Activated CD4-positive, alpha-beta T cell treated with anti-CD3 and anti-CD28 coated beads, Interleukin-2, amount 10 ng/mL, durations not matched to agents 7 days and 5 days (primary cell): ENCODE results near the gene FMN1. TPM values are rescaled to one million over a fixed set of nuclear protein-coding genes. Genes with fewer than 3 reads are reported as not detected.

ENCODE experiments used
- CTCF ChIA-PET: fragments of 350-600 bp; sonication (Branson Sonifier 250); formaldehyde crosslinking; loops from one replicate; lab custom pipeline; 2021; ENCODE audit warnings: antibody characterized with exemption; lab: Charles Lee
- POLR2A ChIA-PET: fragments of 350-600 bp; sonication (Branson Sonifier 250); formaldehyde crosslinking; loops from one replicate; lab custom pipeline; 2021; ENCODE audit warnings: antibody characterized with exemption; lab: Charles Lee
- DNase-seq: peaks from one replicate; pipeline ENCODE4 v3.0.0-alpha.2; 2020
- H3K27ac Mint-ChIP-seq: one replicate; pipeline ENCODE4 v1.8.0; 2021; ENCODE audit warnings: mild to moderate bottlenecking, moderate library complexity, mixed read lengths
- H3K27me3 Mint-ChIP-seq: one replicate; pipeline ENCODE4 v1.8.0; 2021; ENCODE audit warnings: mixed read lengths
- H3K36me3 Mint-ChIP-seq: one replicate; pipeline ENCODE4 v1.8.0; 2021; ENCODE audit warnings: low read depth, mixed read lengths
- H3K4me1 Mint-ChIP-seq: one replicate; pipeline ENCODE4 v1.8.0; 2021; ENCODE audit warnings: mixed read lengths
- H3K4me3 Mint-ChIP-seq: one replicate; pipeline ENCODE4 v1.8.0; 2021; ENCODE audit warnings: mild to moderate bottlenecking, moderate library complexity, mixed read lengths
- H3K9me3 Mint-ChIP-seq: one replicate; pipeline ENCODE4 v1.8.0; 2021; ENCODE audit warnings: mixed read lengths
- total RNA-seq, 2 experiments: library from RNA; stranded (reverse); gene quantifications; one replicate each; pipeline ENCODE4 v1.2.3, GENCODE V29; 2021

Gene FMN1
- total RNA-seq, 2 experiments from 2014 or later = 0.04 to 0.12 TPM

DNA sequence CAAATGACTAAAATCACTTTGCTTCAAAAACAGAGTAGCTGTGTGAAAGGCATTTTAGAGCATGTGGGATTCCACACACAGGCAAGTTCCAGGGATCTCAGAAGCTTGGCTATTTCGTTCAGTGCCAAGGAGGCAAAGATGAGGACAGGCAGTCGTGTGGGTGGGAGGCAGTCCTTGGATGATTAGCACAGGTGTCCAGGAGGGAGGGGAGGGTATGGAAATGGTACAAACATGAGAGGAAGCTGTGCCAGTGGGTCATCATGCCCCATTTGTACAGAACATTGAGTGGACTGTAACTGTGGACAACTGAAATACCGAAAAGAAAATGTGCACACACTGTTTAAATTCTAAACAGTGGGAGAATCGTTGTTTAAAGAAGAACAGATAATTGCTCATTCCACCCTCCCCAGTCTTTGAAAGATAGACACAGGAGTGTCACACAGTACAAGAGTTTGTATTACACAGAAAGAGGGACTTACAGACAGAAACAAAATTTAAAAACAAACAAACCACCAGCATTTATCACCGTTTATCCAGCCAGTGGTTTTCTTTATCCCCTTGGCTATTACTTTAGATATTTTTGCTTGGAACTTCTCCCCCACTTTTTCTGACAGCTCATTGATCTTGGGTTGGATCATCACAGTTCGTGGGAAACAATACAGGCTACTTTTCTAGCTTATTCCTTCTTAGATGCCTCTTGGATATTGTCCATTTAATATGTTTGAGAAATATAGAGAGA lies 353.8 kb downstream of the FMN1 start:
- Mint-ChIP-seq H3K27me3 (peaks cover 6% of the 10 kb centered on the region), H3K36me3 (no peaks in the 10 kb centered on the region), H3K27ac (no peak overlapping the region), H3K4me3 (no peak overlapping the region), H3K4me1 (no peaks in the 10 kb centered on the region), H3K9me3 (no peaks in the 10 kb centered on the region)
- DNase-seq = no peak
- POLR2A ChIA-PET = no interaction called here
- CTCF ChIA-PET = no interaction called here

DNA sequence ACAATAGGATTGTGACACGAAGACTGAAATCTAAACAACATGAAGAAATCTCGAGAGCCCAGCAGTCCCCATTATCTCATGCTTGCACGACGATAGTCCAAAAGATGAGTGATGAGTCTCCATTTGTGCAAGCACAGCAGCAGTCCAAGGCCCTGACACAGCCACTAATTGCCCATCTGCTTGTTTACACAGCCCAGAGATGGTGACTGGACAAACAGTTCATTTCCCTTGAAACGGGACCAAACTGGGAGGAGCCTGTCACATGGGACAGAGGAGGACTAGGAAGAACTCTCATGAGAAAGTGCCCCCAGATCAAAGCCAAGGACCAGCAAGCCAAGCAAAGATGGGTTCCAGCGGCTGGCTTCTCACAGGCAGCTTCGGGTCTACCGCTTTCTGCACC lies 355.7 kb downstream of the FMN1 start:
- no peaks in the 10 kb centered on the region for H3K36me3 Mint-ChIP-seq
- H3K27ac Mint-ChIP-seq = no peak overlapping the region
- POLR2A ChIA-PET = no interaction called here
- no peak overlapping the region for H3K4me3 Mint-ChIP-seq
- DNase-seq = no peak
- no peaks in the 10 kb centered on the region for H3K9me3 Mint-ChIP-seq
- CTCF ChIA-PET = interaction anchor here (0.6 kb wide), 1 partner anchor 159 kb away, joined by 3 read pairs; no protein-coding TSS in a partner anchor
- H3K27me3 Mint-ChIP-seq = peaks cover 7% of the 10 kb centered on the region
- no peaks in the 10 kb centered on the region for H3K4me1 Mint-ChIP-seq

DNA sequence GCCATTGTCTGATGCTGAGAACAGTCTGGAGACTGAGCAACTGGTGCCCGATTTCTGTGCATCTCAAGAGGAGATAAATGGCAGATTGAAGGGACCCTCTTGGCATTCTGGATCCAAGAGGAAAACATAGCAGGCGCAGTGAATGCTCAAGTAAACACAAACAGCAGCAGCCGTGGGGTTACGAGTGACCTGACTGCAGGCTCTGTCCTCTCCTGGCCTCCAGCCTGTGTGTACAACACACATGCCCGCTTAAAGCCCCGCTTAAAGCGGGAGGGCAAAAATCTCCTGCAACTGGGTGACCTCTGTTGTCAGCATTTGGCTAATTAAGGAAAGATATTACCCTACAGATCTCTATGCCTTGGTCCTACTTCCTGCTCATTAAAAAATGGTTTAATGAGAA lies 356.2 kb downstream of the FMN1 start:
- Mint-ChIP-seq H3K9me3 (no peaks in the 10 kb centered on the region), H3K36me3 (no peaks in the 10 kb centered on the region), H3K27ac (no peak overlapping the region), H3K27me3 (peaks cover 8% of the 10 kb centered on the region), H3K4me1 (no peaks in the 10 kb centered on the region), H3K4me3 (no peak overlapping the region)
- DNase-seq = no peak
- ChIA-PET CTCF (interaction anchor here (0.6 kb wide), 1 partner anchor 159 kb away, joined by 3 read pairs; no protein-coding TSS in a partner anchor), POLR2A (no interaction called here)

DNA sequence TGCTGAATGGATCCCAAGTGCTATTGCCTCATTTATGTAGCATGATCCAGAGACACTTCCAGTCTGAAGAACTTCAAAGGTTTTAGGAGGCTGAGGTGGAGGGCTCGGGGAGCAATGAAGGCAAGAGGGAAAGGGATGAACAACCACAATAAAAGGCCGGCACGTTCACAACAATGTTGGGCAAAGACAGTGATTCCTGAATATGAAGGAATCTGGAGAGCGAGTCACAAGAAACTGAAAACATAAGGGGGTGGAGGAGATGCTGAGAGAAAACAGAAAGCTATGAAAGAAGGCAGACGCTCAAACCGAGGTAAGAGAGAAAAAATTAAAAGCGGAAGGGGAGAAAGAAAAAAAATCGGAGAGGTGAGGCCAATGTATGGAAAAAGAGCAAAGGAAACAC lies 356.6 kb downstream of the FMN1 start:
- Mint-ChIP-seq H3K4me1 (no peaks in the 10 kb centered on the region), H3K27ac (no peak overlapping the region), H3K9me3 (no peaks in the 10 kb centered on the region), H3K36me3 (no peaks in the 10 kb centered on the region), H3K27me3 (peaks cover 10% of the 10 kb centered on the region), H3K4me3 (no peak overlapping the region)
- CTCF ChIA-PET = interaction anchor here (0.6 kb wide), 1 partner anchor 158 kb away, joined by 3 read pairs; no protein-coding TSS in a partner anchor
- DNase-seq = no peak
- POLR2A ChIA-PET = no interaction called here

DNA sequence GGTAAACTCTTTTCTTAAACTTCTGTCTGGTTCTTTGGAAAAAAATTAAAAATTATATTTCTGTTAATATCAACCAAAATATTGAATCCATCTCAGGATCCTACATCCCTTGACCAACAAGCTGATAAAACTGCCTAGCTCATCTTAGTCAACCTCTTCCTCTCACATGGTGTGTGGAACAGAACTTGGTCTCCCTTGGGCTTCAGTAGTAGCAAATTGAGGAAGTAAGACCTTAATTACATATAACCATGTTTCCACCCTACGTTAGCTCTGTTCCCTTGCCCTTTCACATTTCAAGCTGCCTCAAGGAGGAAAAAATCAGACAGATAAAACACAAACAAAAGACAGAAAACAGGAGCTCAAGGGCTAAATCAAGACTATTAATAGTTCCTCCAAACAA lies 360.4 kb downstream of the FMN1 start:
- Mint-ChIP-seq H3K36me3 (no peaks in the 10 kb centered on the region), H3K4me1 (no peaks in the 10 kb centered on the region), H3K9me3 (no peaks in the 10 kb centered on the region), H3K4me3 (no peak overlapping the region), H3K27ac (no peak overlapping the region), H3K27me3 (peaks cover 11% of the 10 kb centered on the region)
- no peak for DNase-seq
- CTCF ChIA-PET = interaction anchor here (0.7 kb wide), 1 partner anchor 113 kb away, joined by 3 read pairs; no protein-coding TSS in a partner anchor
- POLR2A ChIA-PET = no interaction called here

DNA sequence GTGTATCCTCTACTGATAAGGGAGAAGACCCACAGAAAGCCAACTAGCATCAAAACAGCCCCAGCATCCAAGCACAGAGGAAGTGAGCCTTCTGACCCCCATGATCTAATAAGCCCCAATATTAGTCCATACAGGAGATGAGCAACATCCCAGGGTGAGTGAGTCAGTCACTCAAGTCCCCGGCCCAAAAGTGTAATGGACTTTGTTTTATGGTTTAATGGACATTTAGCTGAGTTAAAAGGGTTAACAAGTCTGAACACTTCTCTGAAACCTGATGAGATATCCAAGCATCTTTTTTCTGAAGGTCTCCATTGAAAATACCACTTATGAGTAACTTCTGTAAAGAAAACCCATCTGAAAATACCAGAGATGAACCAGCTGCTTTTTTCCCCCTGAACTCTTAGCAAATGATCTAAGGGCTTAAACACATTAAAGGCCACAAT lies 361.1 kb downstream of the FMN1 start:
- Mint-ChIP-seq H3K27me3 (peaks cover 14% of the 10 kb centered on the region), H3K36me3 (no peaks in the 10 kb centered on the region), H3K27ac (no peak overlapping the region), H3K4me1 (no peaks in the 10 kb centered on the region), H3K9me3 (no peaks in the 10 kb centered on the region), H3K4me3 (no peak overlapping the region)
- ChIA-PET CTCF (no interaction called here), POLR2A (no interaction called here)
- no peak for DNase-seq

DNA sequence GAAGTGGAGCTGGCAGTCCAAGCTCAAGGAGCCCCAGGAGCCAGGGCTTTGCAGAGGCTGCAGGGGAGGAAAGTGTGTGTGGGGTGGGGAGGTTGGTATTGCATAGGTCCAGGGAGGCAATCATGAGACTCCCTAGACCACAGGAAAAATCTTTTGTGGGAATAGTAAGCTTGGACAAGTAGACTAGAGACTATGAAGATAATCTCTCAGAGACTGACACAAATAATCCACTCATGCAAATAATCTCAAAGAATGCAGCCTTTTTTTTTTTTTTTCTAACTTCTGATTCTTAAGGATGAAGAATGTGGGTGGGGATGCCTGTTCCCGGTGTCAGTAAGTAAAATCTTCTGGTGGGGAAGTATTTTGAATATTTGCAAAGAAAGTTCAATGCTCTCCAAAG lies 363.0 kb downstream of the FMN1 start:
- Mint-ChIP-seq H3K36me3 (no peaks in the 10 kb centered on the region), H3K27ac (no peak overlapping the region), H3K27me3 (peaks cover 12% of the 10 kb centered on the region), H3K4me1 (no peaks in the 10 kb centered on the region), H3K4me3 (no peak overlapping the region), H3K9me3 (no peaks in the 10 kb centered on the region)
- DNase-seq = no peak
- ChIA-PET POLR2A (no interaction called here), CTCF (no interaction called here)

DNA sequence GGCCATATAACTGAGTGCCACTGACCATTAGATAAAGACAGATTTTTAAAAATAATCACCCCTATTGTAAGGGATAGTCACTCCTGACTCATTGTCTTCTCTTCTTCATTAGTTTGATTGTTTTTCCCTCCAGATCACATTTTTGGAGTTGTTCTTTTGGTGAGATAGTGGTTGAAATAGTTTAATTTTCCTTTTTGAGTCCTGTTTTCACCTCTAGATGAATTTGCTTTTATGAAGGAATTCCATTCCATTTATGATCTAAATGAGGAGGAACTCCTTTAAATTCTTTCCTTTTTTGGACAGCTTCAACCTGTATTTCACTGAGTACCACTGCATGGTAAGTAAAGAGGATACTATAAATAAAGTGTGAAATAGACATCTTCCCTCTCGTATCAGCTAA lies 364.3 kb downstream of the FMN1 start:
- ChIA-PET CTCF (no interaction called here), POLR2A (no interaction called here)
- H3K4me1 Mint-ChIP-seq = no peaks in the 10 kb centered on the region
- H3K4me3 Mint-ChIP-seq = no peak overlapping the region
- no peak overlapping the region for H3K27ac Mint-ChIP-seq
- H3K9me3 Mint-ChIP-seq = no peaks in the 10 kb centered on the region
- H3K27me3 Mint-ChIP-seq = peaks cover 10% of the 10 kb centered on the region
- DNase-seq = no peak
- H3K36me3 Mint-ChIP-seq = no peaks in the 10 kb centered on the region

DNA sequence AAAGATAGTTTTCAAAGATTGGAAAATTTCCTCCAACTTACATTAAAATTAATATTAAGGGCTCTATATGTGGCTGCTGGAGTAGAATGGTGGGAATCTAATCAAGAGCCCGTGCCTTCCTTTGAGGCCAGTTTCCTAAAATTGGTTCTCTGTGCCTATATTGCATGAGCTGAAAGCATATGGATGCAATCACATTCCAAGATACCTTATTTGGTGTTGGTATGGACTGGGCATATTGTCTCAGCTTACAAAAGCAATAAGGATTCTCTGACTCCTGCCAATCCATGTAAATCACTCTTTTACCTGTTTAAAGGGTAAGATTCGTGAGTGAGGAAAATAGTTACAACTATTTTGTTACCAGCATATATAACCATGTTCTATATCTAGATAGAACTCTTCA lies 365.1 kb downstream of the FMN1 start:
- no peak overlapping the region for H3K27ac Mint-ChIP-seq
- no peaks in the 10 kb centered on the region for H3K9me3 Mint-ChIP-seq
- H3K36me3 Mint-ChIP-seq = no peaks in the 10 kb centered on the region
- no peak overlapping the region for H3K4me3 Mint-ChIP-seq
- H3K27me3 Mint-ChIP-seq = peaks cover 10% of the 10 kb centered on the region
- ChIA-PET CTCF (interaction anchor here (1.6 kb wide), 1 partner anchor 11 kb away, joined by 3 read pairs; no protein-coding TSS in a partner anchor), POLR2A (no interaction called here)
- H3K4me1 Mint-ChIP-seq = no peaks in the 10 kb centered on the region
- DNase-seq = no peak

DNA sequence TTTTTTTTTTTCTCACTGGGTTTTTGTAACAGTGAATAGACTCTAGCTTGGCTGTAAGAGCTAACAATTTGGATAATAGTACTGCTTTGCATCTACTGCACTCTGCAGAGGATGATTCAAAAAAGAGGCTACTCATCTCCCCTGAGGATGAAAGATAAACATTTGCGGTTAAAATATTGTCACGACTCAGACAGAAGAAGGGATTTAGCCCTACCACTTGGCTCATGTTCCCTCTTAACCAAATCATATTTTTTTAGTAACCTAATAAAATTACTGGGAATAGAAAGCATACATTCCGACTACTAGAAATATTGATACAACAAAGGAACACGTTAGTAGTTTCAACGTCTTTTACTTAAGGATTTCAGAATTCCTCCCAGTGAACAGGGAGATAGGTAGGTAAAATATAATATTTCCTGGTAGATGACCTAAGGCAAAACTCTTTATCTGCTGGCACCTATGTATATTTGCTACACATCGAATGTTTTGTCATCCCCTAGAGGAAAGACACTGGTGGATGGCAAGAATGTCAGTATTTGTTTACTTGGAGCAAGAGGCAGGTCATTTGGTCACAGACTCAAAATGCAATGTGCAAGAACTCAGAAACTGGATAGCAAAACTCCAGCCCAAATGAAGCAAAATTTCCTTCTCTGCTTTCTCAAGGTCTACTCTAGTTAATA lies 365.9 kb downstream of the FMN1 start:
- ChIA-PET POLR2A (no interaction called here), CTCF (interaction anchor here (1.6 kb wide), 1 partner anchor 10 kb away, joined by 3 read pairs; no protein-coding TSS in a partner anchor)
- DNase-seq = no peak
- Mint-ChIP-seq H3K27ac (no peak overlapping the region), H3K36me3 (no peaks in the 10 kb centered on the region), H3K9me3 (no peaks in the 10 kb centered on the region), H3K4me1 (no peaks in the 10 kb centered on the region), H3K27me3 (peaks cover 8% of the 10 kb centered on the region), H3K4me3 (no peak overlapping the region)

DNA sequence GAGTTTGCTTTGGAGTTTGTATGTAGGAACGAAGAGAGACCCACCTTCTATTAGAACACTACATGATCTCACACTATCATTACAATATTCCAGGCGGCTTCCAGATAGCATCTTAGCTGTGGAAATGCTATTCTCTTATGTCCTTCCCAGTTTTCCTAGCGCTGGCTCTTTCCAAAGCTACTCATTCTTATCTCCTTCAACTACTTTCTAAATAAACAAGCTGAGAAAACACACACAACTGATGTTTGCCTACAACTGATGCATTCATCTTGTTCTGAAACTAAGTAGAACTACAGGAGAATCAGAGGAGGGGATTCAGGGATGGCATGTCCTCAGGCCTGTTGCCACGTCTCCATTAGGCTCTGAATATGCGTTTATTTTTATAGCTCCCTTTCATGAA lies 367.8 kb downstream of the FMN1 start:
- Mint-ChIP-seq H3K9me3 (no peaks in the 10 kb centered on the region), H3K27ac (no peak overlapping the region), H3K36me3 (no peaks in the 10 kb centered on the region), H3K4me1 (no peaks in the 10 kb centered on the region), H3K4me3 (no peak overlapping the region), H3K27me3 (peaks cover 3% of the 10 kb centered on the region)
- POLR2A ChIA-PET = no interaction called here
- CTCF ChIA-PET = interaction anchor here (0.5 kb wide), 1 partner anchor 17 kb away, joined by 4 read pairs; no protein-coding TSS in a partner anchor
- DNase-seq = no peak

DNA sequence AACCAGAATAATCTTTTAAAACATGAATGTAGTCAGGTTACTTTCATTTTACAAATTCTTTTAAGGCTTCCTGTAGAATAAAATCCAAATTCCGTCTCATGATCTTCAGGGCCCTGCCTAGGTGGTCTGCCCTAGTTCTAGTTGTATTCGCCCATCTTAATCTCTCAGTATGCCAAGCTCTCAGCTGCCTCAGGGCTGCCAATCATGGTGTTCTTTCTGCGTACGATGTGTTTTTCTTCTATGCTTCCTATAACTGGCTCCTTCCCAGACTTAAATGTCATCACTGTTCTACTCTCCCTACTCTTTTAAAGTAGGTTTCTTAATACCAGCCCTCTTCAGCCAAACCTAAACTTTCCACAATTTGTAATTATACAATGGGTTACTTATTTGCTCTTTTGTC lies 369.3 kb downstream of the FMN1 start:
- Mint-ChIP-seq H3K4me3 (no peak overlapping the region), H3K4me1 (no peaks in the 10 kb centered on the region), H3K9me3 (no peaks in the 10 kb centered on the region), H3K27ac (no peak overlapping the region), H3K27me3 (peaks cover 5% of the 10 kb centered on the region), H3K36me3 (no peaks in the 10 kb centered on the region)
- CTCF ChIA-PET = no interaction called here
- POLR2A ChIA-PET = no interaction called here
- no peak for DNase-seq

DNA sequence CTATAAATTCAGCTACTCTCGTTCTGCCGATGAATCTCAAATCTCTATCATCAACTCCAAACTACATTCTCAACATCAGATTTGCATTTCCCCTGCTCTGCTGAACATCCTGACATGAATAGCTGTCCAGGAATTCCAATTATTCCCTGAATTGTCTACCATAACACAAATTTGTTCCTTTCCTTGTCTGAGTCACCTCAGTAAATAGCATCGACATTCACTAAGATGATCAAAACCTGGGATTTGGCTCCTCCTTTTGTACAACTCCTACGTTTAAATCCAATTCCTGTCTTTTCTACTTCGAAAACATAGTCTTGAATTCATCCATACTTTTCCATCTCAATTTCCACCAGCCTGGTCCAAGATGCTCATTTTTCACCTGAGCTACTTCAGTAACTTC lies 369.7 kb downstream of the FMN1 start:
- Mint-ChIP-seq H3K9me3 (no peaks in the 10 kb centered on the region), H3K27ac (no peak overlapping the region), H3K4me3 (no peak overlapping the region), H3K27me3 (peaks cover 8% of the 10 kb centered on the region), H3K36me3 (no peaks in the 10 kb centered on the region), H3K4me1 (no peaks in the 10 kb centered on the region)
- DNase-seq = no peak
- POLR2A ChIA-PET = no interaction called here
- CTCF ChIA-PET = no interaction called here
